ENCODE measurements around the gene NEU1. TPM values are rescaled to one million over a fixed set of nuclear protein-coding genes. Genes with fewer than 3 reads are reported as not detected.

Gene NEU1
- total RNA-seq, 4 donors from 2014 or later, result 20.5 to 28.4 (median 23.4) TPM

DNA sequence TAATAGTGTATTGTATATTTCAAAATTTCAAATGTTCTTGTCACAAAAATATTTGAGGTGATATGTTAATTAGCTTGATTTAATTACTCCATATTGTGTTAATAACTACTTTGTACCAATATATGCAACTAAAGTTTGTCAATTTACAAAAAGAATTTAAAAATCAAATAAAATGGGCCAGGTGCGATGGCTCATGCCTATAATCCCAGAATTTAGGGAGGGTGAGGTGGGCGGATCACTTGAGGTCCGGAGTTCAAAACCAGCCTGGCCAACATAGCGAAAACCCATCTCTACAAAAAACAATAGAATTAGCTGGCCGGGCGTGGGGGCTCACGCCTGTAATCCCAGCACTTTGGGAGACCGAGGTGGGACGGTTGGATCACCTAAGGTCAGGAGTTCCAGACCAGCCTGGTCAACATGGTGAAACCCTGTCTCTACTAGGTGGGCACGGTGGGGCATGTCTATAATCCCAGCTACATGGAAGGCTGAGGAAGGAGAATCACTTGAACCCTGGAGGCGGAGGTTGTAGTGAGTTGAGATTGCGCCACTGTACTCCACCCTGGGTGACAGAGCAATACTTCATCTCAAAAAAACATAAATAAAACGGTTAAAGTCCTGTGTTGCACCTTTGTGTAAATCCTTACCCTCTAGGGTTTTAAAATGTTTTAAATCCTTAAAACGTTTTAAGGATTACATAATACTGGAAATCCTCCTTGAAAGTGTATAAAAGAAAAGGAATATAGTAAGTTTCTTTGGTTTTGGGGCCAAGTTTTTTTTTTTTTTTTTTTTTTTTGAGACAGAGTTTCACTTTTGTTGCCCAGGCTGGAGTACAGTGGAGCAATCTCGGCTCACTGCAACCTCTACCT is 31.0 kb downstream of the NEU1 start:
- Histone ChIP-seq H3K9me3 (no peaks in the 10 kb centered on the region), H3K36me3 (no peaks in the 10 kb centered on the region), H3K27ac (peak overlapping the region; percentile 78 to 99), H3K4me1 (peaks cover 0 to 9% of the 10 kb centered on the region in 2 donors), H3K4me3 (peak overlapping the region in 1 of 2 donors; percentile 50), H3K27me3 (no peaks in the 10 kb centered on the region)
- intact Hi-C loops (cut with DNase I; ENCODE audit: low total_unique reads), result loop anchor here (5.0 kb wide), 1 partner anchor 149 kb away; the partner anchor contains the start of gene LY6G5C
- TF ChIP-seq, protein P1, sequence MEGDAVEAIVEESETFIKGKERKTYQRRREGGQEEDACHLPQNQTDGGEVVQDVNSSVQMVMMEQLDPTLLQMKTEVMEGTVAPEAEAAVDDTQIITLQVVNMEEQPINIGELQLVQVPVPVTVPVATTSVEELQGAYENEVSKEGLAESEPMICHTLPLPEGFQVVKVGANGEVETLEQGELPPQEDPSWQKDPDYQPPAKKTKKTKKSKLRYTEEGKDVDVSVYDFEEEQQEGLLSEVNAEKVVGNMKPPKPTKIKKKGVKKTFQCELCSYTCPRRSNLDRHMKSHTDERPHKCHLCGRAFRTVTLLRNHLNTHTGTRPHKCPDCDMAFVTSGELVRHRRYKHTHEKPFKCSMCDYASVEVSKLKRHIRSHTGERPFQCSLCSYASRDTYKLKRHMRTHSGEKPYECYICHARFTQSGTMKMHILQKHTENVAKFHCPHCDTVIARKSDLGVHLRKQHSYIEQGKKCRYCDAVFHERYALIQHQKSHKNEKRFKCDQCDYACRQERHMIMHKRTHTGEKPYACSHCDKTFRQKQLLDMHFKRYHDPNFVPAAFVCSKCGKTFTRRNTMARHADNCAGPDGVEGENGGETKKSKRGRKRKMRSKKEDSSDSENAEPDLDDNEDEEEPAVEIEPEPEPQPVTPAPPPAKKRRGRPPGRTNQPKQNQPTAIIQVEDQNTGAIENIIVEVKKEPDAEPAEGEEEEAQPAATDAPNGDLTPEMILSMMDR (IDR thresholded peaks at IDR 0.05), result no peak
- no peak for TF ChIP-seq POLR2A (IDR thresholded peaks at IDR 0.05)
- no peak for DNase-seq

DNA sequence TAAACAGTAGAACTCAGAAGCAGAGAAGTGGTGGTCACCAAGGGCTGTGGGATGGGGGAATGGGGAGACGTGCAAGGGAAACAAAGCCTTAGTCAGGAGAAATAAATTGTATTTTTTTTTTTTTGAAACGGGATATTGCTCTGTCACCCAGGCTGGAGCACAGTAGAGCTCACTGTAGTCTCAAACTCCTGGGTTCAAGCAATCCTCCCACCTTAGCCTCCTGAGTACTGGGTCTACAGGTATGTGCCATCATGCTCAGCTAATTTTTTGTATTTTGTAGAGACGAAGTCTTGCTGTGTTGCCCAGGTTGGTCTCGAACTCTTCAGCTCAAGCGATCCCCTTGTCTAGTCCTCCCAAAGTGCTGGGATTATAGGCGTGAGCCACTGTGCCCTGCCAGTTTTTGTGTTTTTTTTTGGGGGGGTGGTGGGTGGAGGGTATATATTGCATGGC is 31.7 kb downstream of the NEU1 start:
- H3K27ac ChIP-seq, result peak overlapping the region; percentile 78 to 99
- DNase-seq, result no peak
- no peaks in the 10 kb centered on the region for H3K36me3 ChIP-seq

DNA sequence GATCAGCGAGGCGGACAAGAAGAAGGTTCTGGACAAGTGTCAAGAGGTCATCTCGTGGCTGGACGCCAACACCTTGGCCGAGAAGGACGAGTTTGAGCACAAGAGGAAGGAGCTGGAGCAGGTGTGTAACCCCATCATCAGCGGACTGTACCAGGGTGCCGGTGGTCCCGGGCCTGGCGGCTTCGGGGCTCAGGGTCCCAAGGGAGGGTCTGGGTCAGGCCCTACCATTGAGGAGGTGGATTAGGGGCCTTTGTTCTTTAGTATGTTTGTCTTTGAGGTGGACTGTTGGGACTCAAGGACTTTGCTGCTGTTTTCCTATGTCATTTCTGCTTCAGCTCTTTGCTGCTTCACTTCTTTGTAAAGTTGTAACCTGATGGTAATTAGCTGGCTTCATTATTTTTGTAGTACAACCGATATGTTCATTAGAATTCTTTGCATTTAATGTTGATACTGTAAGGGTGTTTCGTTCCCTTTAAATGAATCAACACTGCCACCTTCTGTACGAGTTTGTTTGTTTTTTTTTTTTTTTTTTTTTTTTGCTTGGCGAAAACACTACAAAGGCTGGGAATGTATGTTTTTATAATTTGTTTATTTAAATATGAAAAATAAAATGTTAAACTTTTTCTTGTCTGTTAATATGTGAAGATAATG is 32.9 kb downstream of the NEU1 start:
- intact Hi-C loops (cut with DNase I; ENCODE audit: low total_unique reads), result loop anchor here (5.0 kb wide), 1 partner anchor 147 kb away; the partner anchor contains the start of gene LY6G5C
- Histone ChIP-seq H3K4me3 (peak overlapping the region; percentile 49 to 50), H3K27ac (peak overlapping the region; percentile 78 to 99), H3K36me3 (no peaks in the 10 kb centered on the region), H3K4me1 (peaks cover 5 to 13% of the 10 kb centered on the region in 2 donors), H3K27me3 (no peaks in the 10 kb centered on the region), H3K9me3 (no peaks in the 10 kb centered on the region)
- DNase-seq, result peak in 1 of 2 donors; percentile 40
- TF ChIP-seq, protein P1 (IDR thresholded peaks at IDR 0.05), result peak; percentile 45 to 55 (median 51)
- no peak for TF ChIP-seq POLR2A (IDR thresholded peaks at IDR 0.05)

More for the DNA sequence above, 31.7 kb downstream of the NEU1 start:
- no peaks in the 10 kb centered on the region for H3K9me3 ChIP-seq
- H3K27me3 ChIP-seq, result no peaks in the 10 kb centered on the region
- TF ChIP-seq, protein P1 (IDR thresholded peaks at IDR 0.05), result no peak
- TF ChIP-seq POLR2A (IDR thresholded peaks at IDR 0.05), result no peak
- intact Hi-C loops (cut with DNase I; ENCODE audit: low total_unique reads), result loop anchor here (5.0 kb wide), 1 partner anchor 149 kb away; the partner anchor contains the start of gene LY6G5C
- H3K4me3 ChIP-seq, result peak overlapping the region; percentile 49 to 50
- peaks cover 3 to 11% of the 10 kb centered on the region in 2 donors for H3K4me1 ChIP-seq

DNA sequence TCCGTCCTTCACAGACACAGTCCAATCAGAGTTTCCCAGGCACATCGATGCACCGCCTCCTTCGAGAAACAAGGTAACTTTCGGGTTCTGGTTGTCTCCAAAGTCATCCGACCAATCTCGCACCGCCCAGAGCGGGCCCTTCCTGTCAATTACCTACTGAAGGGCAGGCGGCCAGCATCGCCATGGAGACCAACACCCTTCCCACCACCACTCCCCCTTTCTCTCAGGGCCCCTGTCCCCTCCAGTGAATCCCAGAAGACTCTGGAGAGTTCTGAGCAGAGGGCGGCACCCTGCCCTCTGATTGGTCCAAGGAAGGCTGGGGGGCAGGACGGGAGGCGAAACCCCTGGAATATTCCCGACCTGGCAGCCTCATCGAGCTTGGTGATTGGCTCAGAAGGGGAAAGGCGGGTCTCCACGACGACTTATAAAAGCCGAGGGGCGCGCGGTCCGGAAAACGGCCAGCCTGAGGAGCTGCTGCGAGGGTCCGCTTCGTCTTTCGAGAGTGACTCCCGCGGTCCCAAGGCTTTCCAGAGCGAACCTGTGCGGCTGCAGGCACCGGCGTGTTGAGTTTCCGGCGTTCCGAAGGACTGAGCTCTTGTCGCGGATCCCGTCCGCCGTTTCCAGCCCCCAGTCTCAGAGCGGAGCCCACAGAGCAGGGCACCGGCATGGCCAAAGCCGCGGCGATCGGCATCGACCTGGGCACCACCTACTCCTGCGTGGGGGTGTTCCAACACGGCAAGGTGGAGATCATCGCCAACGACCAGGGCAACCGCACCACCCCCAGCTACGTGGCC is 35.1 kb downstream of the NEU1 start, which contains the start of gene HSPA1B:
Gene HSPA1B (plus strand): TSS at position 453 of the 794 bp plus-strand sequence. CDS start 213 bp downstream, at position 666.
- H3K27ac ChIP-seq, result peak within 1 kb of the TSS; percentile 96 to 99
- no peaks in the 10 kb centered on the region for H3K9me3 ChIP-seq
- H3K27me3 ChIP-seq, result no peaks in the 10 kb centered on the region
- H3K36me3 ChIP-seq, result no peaks in the 10 kb centered on the region
- TF ChIP-seq, protein P1 (IDR thresholded peaks at IDR 0.05), result peak in 2 of 4 experiments; percentile 35 to 44
- TF ChIP-seq POLR2A (IDR thresholded peaks at IDR 0.05), result peak; percentile 100
- DNase-seq, result peak; percentile 100
- peaks cover 5 to 13% of the 10 kb centered on the region in 2 donors for H3K4me1 ChIP-seq
- H3K4me3 ChIP-seq, result peak within 1 kb of the TSS; percentile 86 to 89
- intact Hi-C loops (cut with DNase I; ENCODE audit: low total_unique reads), result no loop called here
